GM21360 (cell line): Measurements from ENCODE around the gene CABP2.
"Not testable (repeated sequence)": the region's sequence is repeated elsewhere in the genome, so short reads cannot be mapped to it uniquely, and the experiment has no call there.

Experiments used
- ATAC-seq: cut with Tn5 transposase; IDR thresholded peaks from one replicate; pipeline ENCODE4 v1.9.1; 2021; ENCODE audit warnings: mild to moderate bottlenecking, moderate library complexity; ENCODE audit not compliant: unreplicated experiment

The CABP2 gene

GRCh38 chr11:67482275-67482826 lies 40.9 kb downstream of the CABP2 start:
- ATAC-seq = no peak

GRCh38 chr11:67477344-67478050 lies 45.7 kb downstream of the CABP2 start:
- ATAC-seq = not testable (repeated sequence)

GRCh38 chr11:67476692-67477091 lies 46.6 kb downstream of the CABP2 start:
- ATAC-seq = not testable (repeated sequence)

GRCh38 chr11:67472882-67473281 lies 50.4 kb downstream of the CABP2 start:
- no peak for ATAC-seq

GRCh38 chr11:67470337-67471002 lies 52.8 kb downstream of the CABP2 start:
- no peak for ATAC-seq

- no peak for ATAC-seq
These were observed 53.8 kb downstream of the CABP2 start for GRCh38 chr11:67469508-67469811.
